GM12874 (cell line): ENCODE results near the gene GALNS.

ENCODE experiments used
- CTCF ChIP-seq: IDR thresholded peaks from 2 replicates; pipeline ENCODE4 v1.5.1; 2011; ENCODE audit warnings: low read depth, mild to moderate bottlenecking, control low read depth, low read length, moderate library complexity; ENCODE audit not compliant: insufficient read depth

GALNS gene

DNA sequence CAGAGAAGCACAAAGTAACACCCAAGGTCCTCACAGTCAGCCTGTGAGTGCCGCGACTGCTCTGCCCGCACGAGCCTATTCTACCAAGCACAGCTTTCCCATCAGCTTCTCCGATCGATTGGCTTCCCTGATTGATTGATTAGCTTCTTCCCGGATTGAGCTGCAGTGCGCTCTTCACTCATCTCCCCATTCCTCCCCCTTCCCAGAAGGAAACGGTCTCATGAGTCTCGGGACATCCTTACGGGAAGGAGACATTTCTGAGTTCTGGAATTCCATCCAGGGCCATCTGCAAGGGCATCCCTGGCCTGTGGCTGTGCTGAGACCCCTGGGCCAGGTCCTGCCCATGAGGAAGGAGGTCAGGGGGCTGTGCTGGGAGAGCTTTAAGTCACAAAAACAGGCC is 89.8 kb downstream of the GALNS start:
- no peak for TF ChIP-seq CTCF

DNA sequence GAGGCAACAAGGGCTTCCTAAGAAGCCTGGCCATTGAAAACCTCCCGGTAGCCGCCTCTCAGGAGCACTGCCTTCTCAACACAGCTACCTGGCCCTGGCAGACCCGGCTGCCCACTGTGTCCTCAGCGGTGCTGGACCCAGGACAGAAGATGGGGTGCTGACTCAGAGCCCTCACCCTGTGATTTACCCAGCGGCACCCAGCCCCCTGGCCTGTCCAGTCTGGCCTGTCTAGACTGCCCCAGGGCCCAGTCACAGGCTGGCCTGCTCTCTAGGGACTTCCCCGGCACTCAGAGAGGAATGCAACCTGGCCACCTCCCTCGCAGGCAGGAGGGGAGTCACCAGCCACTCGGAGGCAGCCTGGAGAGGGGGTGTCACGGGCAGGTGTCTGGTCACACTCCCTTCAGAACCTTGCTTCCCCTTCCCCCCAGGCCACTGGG is 91.8 kb downstream of the GALNS start:
- no peak for TF ChIP-seq CTCF

DNA sequence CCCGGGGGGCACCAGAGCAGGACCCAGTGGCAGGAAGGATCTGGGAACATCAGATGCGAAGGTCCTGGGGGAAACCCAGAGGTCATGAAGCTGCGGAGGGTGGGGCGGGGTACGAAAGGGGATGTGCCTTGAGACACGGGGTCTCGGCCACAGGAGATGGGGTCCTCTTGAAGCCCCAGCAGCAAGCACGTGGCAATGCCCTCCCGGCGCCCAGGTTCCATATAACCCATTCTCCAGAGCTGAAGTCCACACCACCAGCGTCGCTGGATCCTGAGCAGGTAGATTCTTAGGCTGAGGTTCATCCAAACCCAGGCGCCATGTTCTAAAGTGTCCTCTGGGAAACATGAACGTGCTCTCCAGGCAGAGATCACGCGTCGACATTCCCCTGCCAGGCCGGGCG is 92.7 kb downstream of the GALNS start:
- no peak for TF ChIP-seq CTCF
